Pons (tissue), 1 donor: ENCODE data around the gene OPCML.

Experiments used
- DNase-seq: peaks from one replicate; pipeline ENCODE4 v3.0.0-alpha.2; 2016; ENCODE audit warnings: low spot score

The OPCML gene

GRCh38 chr11:133531971-133532651 lies at the start of gene OPCML:
Gene OPCML, minus strand, starts transcription at chr11:133532501.
- DNase-seq = peak; percentile 8

- no peak for DNase-seq
Measured at GRCh38 chr11:133581091-133581490, 48.8 kb upstream of the OPCML start.

- no peak for DNase-seq
Measured at GRCh38 chr11:133579165-133580031, 47.1 kb upstream of the OPCML start.

- DNase-seq = no peak
Measured at GRCh38 chr11:133577403-133577802, 45.1 kb upstream of the OPCML start.

- DNase-seq = no peak
Measured at GRCh38 chr11:133576351-133576750, 44.0 kb upstream of the OPCML start.

- no peak for DNase-seq
Measured at GRCh38 chr11:133573081-133573480, 40.8 kb upstream of the OPCML start.

GRCh38 chr11:133570376-133570775 lies 38.1 kb upstream of the OPCML start:
- no peak for DNase-seq

- DNase-seq = no peak
Measured at GRCh38 chr11:133563505-133564025, 31.3 kb upstream of the OPCML start.

GRCh38 chr11:133560472-133560855 lies 28.2 kb upstream of the OPCML start:
- DNase-seq = no peak

GRCh38 chr11:133559833-133560471 lies 27.7 kb upstream of the OPCML start:
- DNase-seq = no peak

- DNase-seq = no peak
Measured at GRCh38 chr11:133559382-133559781, 27.1 kb upstream of the OPCML start.

- no peak for DNase-seq
Measured at GRCh38 chr11:133555034-133555433, 22.7 kb upstream of the OPCML start.

- no peak for DNase-seq
Measured at GRCh38 chr11:133553885-133554740, 21.8 kb upstream of the OPCML start.

GRCh38 chr11:133552938-133553337 lies 20.6 kb upstream of the OPCML start:
- DNase-seq = no peak

GRCh38 chr11:133551064-133551463 lies 18.8 kb upstream of the OPCML start:
- DNase-seq = no peak

GRCh38 chr11:133549826-133550225 lies 17.5 kb upstream of the OPCML start:
- DNase-seq = no peak

- no peak for DNase-seq
Measured at GRCh38 chr11:133548641-133549040, 16.3 kb upstream of the OPCML start.

- no peak for DNase-seq
Measured at GRCh38 chr11:133547808-133548494, 15.7 kb upstream of the OPCML start.

- DNase-seq = no peak
Measured at GRCh38 chr11:133545199-133545803, 13.0 kb upstream of the OPCML start.

- no peak for DNase-seq
Measured at GRCh38 chr11:133541720-133542095, 9.4 kb upstream of the OPCML start.
